GM10248 (cell line): ENCODE results near the gene FBXL17.

Source experiments
- CTCF ChIA-PET: fragments of 300-600 bp; sonication (Branson Sonifier 250); formaldehyde crosslinking; extraction: SDS; loops from one replicate; lab custom pipeline; 2021; ENCODE audit warnings: antibody characterized with exemption; lab: Yijun Ruan, JAX
- POLR2A ChIA-PET: fragments of 350-650 bp; sonication (Branson Sonifier 250); formaldehyde crosslinking; extraction: SDS; loops from one replicate; lab custom pipeline; 2020; ENCODE audit warnings: antibody characterized with exemption; lab: Yijun Ruan, JAX
- DNase-seq: peaks from one replicate; pipeline ENCODE4 v3.0.0; 2012; ENCODE audit errors: extremely low spot score
- TF ChIP-seq, protein P1 (sequence below): IDR thresholded peaks from 2 replicates; pipeline ENCODE4 v1.5.1; 2012; ENCODE audit warnings: mild to moderate bottlenecking, low read depth; ENCODE audit errors: extremely low read depth, missing control alignments, control extremely low read depth

Gene FBXL17

DNA sequence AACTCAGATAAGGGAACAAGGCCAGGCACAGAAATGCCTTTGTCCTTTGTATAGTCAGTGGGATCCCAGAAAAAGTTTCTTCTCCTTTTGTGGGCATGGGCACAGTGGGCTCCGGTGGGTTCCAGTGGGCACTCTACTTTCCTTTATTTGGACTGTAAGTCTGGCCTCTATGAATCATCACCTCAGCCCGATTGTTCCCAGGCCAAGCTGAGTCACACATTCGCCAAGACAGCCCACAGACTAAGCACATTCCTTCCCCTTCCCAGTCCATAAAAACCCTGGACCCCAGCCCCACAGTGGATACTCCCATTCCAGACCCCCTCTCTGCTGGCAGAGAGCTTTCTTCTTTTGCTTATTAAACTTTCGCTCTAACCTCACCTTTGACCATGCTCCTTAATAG, 165.0 kb downstream of the FBXL17 start:
- ChIA-PET CTCF (no interaction called here), POLR2A (no interaction called here)
- no peak for DNase-seq
- TF ChIP-seq, protein P1, sequence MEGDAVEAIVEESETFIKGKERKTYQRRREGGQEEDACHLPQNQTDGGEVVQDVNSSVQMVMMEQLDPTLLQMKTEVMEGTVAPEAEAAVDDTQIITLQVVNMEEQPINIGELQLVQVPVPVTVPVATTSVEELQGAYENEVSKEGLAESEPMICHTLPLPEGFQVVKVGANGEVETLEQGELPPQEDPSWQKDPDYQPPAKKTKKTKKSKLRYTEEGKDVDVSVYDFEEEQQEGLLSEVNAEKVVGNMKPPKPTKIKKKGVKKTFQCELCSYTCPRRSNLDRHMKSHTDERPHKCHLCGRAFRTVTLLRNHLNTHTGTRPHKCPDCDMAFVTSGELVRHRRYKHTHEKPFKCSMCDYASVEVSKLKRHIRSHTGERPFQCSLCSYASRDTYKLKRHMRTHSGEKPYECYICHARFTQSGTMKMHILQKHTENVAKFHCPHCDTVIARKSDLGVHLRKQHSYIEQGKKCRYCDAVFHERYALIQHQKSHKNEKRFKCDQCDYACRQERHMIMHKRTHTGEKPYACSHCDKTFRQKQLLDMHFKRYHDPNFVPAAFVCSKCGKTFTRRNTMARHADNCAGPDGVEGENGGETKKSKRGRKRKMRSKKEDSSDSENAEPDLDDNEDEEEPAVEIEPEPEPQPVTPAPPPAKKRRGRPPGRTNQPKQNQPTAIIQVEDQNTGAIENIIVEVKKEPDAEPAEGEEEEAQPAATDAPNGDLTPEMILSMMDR: no peak

DNA sequence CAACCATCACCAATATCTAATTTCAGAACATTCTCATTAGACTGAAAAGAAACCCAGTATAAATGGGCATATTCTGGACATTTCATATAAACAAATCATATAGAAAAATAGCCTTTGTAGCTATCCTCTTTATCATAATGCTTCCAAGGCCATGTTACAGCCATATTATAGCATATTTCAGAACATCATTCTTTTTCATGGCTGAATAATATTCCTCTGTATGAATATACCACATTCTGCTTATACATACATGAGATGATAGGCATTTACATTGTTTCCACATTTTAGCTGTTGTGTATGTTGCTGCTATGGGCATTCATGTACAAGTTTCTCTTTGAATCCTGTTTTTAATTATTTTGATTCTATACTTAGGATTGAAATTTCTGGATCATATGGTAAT, 167.0 kb downstream of the FBXL17 start:
- DNase-seq: no peak
- POLR2A ChIA-PET: interaction anchor here (0.7 kb wide), 1 partner anchor 45 kb away, joined by 3 read pairs; no protein-coding TSS in a partner anchor
- TF ChIP-seq, protein P1: no peak
- CTCF ChIA-PET: no interaction called here

DNA sequence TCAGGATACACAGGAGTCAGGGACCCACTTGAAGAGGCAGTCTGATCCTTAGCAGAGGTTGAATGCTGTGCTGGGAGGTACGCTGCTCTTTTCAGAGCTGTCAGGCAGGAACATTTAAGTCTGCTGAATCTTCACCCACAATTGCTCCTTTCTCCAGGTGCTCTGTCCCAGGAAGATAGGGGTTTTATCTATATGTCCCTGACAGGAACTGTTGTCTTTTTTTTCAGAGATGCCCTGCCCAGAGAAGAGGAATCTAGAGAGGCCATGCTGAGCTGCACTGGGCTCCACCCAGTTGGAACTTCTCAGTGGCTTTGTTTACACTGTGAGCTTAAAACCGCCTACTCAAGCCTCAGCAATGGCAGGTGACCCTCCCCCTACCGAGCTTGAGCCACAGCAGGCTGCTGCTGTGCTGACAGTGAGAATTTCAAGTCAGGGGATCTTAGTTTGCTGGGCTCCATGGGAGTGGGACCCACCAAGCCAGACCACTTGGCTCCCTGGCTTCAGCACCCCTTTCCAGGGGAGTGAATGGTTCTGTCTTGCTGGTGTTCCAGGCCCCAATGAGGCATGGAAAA, 169.0 kb downstream of the FBXL17 start:
- DNase-seq: no peak
- TF ChIP-seq, protein P1: no peak
- ChIA-PET POLR2A (interaction anchor here (0.5 kb wide), 1 partner anchor 1197 kb away, joined by 3 read pairs; no protein-coding TSS in a partner anchor), CTCF (interaction anchor here (1.5 to 2.1 kb wide), 2 partner anchors 16 to 23 kb away, joined by 4 to 7 read pairs; no protein-coding TSS in a partner anchor)

DNA sequence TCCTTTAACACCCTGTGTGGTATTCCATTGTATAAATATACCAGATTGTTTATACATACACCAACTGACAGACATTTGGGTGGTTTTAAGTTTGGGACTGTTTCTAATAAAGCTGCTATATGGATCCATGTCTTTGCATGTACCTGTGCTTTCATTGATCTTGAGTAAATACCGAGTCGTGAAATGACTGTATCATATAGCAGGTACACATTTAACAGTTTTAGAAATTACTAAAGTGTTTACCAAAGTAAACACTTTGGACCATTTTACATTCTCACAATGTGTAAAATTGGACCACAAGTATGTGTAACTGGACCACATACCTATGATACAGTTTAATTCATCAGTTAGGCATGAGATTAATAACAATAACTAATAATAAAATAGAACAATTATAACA, 175.2 kb downstream of the FBXL17 start:
- CTCF ChIA-PET: no interaction called here
- TF ChIP-seq, protein P1: no peak
- no peak for DNase-seq
- POLR2A ChIA-PET: no interaction called here

DNA sequence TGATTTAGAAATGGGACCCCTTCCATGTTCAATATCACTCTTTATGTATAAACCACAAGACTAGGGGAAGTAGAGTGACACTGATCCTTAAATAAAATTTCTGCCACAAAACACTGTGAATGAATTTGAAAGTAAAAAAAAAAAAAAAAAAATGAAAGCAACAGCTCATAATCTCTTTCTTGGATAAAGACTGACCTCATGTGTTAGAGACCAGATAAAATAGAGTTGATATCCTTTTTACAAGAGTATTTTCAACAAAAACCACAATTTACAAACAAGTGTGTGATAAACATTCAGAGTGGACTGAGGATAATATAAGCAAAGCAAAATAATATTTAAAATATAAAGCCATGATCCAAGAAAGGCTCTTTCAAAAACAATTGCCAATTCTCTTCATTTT, 180.2 kb downstream of the FBXL17 start:
- ChIA-PET CTCF (interaction anchor here (1.7 to 2.1 kb wide), 3 partner anchors 8 to 13 kb away, joined by 3 to 11 read pairs (median 7); no protein-coding TSS in a partner anchor), POLR2A (no interaction called here)
- TF ChIP-seq, protein P1: no peak
- DNase-seq: no peak

DNA sequence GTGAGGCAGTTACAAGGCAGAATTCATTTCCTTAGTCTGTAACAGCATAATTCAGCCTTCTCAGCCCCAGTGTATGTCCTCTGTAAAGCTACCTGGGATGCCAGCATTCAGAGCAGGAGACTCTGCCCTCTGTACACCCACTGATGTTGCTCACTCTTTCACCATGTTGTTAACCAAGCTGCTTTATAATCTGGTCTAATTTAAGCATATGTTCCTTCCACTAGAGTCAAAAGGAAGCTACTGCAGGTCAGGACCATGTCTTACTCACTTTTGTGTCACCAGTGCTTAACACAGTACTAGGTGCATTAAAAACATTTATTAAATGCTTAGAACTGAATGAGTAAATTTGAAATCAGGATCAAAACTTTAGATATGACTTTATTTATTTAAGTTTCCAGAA, 185.6 kb downstream of the FBXL17 start:
- TF ChIP-seq, protein P1: no peak
- ChIA-PET CTCF (interaction anchor here (0.9 to 2.6 kb wide), 6 partner anchors 10 to 64 kb away, joined by 3 to 10 read pairs (median 4); no protein-coding TSS in a partner anchor), POLR2A (no interaction called here)
- no peak for DNase-seq
